WI38 (cell line): ENCODE data around the gene C15orf40.

Experiments
- H3K4me3 ChIP-seq: 2 replicates; pipeline ENCODE4 v1.5.1; 2011; ENCODE audit warnings: low read depth, mild to moderate bottlenecking, control low read depth, low read length
- CTCF ChIP-seq: IDR thresholded peaks from 2 replicates; pipeline ENCODE4 v1.5.1; 2012; ENCODE audit warnings: low read depth, mild to moderate bottlenecking, control low read depth, low read length

The C15orf40 gene

GRCh38 chr15:82972990-82973389 is 38.4 kb downstream of the C15orf40 start:
- TF ChIP-seq CTCF, result no peak
- H3K4me3 ChIP-seq, result no peak overlapping the region

- TF ChIP-seq CTCF, result no peak
- H3K4me3 ChIP-seq, result no peak overlapping the region
Measured at GRCh38 chr15:82971218-82971984, 40.0 kb downstream of the C15orf40 start.

GRCh38 chr15:82970696-82971095 is 40.7 kb downstream of the C15orf40 start:
- TF ChIP-seq CTCF, result no peak
- no peak overlapping the region for H3K4me3 ChIP-seq

- TF ChIP-seq CTCF, result no peak
- H3K4me3 ChIP-seq, result no peak overlapping the region
Measured at GRCh38 chr15:82970078-82970686, 41.3 kb downstream of the C15orf40 start.

- H3K4me3 ChIP-seq, result no peak overlapping the region
- TF ChIP-seq CTCF, result no peak
Measured at GRCh38 chr15:82969353-82969752, 42.1 kb downstream of the C15orf40 start.

- H3K4me3 ChIP-seq, result no peak overlapping the region
- no peak for TF ChIP-seq CTCF
Measured at GRCh38 chr15:82968066-82968465, 43.4 kb downstream of the C15orf40 start.

- no peak for TF ChIP-seq CTCF
- H3K4me3 ChIP-seq, result no peak overlapping the region
Measured at GRCh38 chr15:82966671-82967071, 44.8 kb downstream of the C15orf40 start.
